Measurements from ENCODE around the gene RWDD4.

RWDD4 gene

DNA sequence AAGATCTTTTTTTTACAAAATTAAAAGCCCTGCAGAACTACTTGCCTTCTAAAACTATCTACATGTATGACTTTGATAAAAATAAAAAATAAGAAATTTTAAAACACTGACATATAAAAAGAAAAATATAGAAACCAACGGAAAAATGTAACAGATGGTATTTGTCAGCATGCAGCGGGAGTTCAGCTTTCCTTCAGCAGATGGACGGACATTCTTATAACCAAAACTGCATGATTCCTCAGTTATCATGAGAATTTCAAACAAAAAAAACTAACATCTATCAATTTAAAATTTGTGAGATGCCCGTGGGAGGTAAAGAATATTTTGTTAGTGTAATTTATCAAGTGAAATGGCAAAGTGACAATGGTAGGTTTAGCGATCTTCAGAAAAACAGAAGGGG lies 23.2 kb downstream of the RWDD4 start:
- DNase-seq (ENCODE audit: low spot score) = peak; percentile 67

DNA sequence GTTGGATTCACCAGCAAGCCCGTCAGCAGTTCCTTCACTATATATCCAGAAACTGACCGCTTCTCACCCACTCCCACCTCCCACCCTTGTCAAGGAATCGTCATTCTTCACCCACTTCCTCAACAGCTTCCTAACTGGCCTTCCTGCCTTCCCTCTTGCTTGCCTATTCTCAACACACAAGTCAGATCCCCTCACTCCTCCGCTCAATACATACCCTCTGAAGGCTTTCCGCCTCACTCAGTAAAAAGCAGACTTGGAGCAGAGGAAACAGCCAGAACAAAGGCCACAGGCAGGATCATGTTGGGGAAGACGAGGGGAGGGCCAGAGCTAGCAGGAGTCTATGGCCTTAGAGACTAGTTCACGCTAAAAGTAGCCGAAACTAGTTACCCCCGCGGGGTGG lies 23.7 kb downstream of the RWDD4 start:
- DNase-seq (ENCODE audit: low spot score) = peak; percentile 73

DNA sequence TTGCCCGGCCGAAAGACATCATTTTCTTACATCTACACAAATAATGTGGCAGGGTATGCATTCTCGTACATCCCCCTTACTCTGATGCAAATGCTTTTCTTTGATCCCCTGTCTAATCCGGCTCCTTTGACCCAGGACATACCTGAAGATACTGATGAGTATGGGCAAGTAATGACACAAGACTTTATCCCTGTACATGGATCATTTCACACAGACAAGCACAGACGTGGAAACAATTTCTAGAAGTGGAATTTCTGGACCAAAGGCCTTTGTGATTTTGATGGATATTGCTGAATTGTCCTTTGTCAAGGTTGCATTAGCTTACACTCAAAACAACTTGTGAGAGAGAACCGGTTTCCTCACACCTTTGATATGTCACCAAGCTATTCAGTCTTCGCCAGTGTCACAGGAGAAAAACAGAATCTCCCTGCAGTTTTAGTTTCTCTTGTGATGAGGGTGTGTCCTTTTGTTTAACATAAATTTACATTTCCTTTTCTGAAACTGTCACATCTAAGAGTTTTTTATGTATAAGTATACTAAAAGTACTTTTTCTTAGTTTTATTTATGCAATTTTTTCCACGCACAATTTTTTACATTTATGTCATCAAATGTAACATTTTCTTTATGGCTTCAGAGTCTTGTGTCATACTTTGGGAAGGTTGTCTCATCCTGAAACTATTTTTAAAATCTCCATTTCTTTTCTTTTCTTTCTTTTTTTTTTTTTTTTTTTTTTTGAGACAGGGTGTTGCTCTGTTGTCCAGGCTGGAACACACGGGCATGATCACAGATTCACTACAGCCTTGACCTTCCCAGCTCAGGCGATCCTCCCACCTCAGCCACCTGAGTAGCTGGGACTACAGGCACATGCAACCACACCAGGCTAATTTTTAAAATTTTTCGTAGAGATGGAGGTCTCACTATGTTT lies 25.2 kb downstream of the RWDD4 start:
- peak; percentile 25 for DNase-seq (ENCODE audit: low spot score)

DNA sequence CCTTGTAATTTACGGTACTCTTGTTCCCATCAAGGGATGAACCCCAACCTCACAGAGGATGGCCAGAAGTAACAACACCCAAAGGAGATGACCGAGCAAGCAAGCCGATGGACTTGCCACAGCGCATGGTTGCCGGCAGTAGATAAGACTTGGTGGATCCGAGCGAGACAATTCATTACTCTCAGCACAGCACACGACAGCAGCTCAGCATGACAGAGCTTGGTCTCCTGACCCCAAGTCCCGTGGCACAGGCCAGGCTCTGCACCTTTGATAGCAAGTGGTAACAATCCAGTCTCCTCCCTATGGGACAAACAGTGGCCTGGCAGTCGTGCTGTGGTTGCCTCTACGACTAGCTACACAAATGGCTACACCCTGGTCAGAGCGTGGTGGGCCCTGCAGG lies 26.3 kb downstream of the RWDD4 start:
- no peak for DNase-seq (ENCODE audit: low spot score)

DNA sequence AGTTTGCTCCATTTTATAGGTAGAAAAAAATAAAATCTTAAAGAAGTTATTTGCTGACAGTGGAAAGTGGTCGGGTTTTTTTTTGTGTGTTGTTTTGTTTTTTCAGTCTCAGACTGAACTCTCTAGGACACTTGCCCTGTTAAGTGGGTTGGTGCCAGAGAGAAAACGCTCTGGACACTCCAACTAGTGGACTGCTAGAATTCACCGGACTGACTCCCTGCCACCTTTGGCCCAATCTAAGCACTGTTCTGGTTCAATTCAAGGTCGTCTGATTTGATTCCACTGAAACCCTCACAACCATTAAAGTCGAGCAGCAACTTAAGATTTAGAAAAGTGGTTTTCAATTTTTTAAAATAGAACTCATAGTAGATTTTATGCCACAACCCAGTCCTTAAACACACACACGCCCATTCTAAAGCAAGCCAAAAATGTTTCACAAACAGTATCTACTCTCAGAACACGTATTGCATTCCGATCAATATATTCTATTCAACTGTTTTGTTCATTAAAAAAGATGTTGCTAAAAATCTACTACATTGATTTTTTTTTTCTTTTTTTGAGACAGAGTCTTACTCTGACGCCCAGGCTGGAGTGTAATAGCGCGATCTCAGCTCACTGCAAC lies 27.3 kb downstream of the RWDD4 start:
- no peak for DNase-seq (ENCODE audit: low spot score)

DNA sequence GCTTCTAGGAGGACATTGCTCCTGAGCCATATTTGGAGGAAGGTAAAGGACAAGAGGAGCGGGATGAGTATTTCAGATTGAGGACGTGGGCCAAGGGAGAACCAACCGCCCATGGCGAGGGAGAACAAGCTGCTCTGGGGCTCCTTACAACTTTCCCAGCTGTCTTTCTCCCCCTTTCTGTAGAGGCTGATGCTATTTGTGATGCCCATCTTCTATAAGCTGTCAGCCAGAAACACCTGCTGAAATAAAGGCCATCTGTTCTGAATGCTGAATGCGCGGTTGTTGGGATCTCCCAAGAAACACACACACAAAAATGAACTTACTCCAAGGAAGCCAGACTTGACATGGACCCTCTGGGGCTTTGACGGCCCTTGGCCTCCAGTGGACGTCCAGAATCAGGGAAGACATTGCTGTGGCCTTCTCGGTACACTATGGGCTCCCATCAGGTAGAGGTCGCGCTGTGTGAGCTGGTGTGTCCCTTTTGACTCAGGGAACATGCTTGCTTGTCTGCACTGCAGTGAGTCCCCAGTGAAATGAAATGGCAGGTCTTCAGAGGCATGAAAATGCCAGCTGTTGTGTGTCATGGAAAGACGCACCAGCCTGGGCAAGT lies 30.9 kb downstream of the RWDD4 start:
- peak; percentile 20 for DNase-seq (ENCODE audit: low spot score)

DNA sequence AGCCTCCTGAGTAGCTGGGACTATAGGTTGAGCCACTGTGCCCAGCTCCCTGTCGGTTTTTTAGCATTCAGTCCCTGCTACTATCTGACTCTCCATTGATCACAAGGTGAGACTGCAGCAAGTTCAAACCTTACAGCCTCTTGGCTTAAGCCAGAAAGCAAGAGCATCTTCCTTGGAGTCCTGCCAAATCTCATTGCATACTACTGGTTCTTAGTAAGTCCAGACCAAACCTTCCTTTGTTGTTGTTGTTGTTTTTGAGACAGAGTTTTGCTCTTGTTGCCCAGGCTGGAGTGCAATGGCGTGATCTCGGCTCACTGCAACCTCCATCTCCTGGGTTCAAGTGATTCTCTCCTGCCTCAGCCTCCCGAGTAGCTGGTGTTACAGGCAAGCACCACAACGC lies 31.7 kb downstream of the RWDD4 start:
- DNase-seq (ENCODE audit: low spot score) = peak; percentile 32

DNA sequence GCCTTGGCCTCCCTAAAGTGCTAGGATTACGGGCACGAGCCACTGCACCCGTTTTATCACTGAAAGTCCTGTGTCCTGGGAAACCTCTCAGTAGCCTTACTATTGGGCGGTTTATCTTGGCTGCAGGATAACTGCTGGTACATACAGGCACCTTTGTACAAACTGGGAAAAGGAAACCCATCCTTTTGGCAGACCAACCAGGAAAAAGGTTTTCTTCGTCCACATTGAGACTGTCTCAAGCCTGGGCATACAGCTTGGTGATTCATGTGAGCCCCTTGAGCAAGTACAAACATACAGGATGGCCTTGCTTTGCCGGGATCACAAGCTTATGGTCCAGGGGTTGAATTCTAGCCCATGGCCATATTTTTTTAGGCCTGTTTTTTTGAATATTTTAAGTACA lies 32.8 kb downstream of the RWDD4 start:
- DNase-seq (ENCODE audit: low spot score) = no peak

DNA sequence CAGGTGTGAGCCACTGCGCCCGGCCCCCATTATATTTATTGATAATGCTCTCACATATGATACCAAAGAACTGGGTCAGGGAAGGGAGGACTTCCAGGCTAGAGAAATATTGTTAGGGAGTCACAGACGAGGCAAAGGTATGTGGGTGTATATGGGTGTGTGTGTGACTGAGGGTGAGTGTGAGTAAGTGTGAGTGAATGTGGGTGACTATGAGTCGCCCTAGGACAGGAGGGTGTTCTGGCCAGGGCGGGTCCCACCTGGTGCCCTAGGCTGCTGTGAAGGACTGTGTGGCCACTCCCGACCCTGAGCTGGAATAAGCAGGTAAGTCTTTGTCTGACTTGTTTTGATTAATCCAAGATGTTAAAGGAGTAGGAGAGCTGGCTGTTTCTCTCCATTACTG lies 34.4 kb downstream of the RWDD4 start:
- no peak for DNase-seq (ENCODE audit: low spot score)

DNA sequence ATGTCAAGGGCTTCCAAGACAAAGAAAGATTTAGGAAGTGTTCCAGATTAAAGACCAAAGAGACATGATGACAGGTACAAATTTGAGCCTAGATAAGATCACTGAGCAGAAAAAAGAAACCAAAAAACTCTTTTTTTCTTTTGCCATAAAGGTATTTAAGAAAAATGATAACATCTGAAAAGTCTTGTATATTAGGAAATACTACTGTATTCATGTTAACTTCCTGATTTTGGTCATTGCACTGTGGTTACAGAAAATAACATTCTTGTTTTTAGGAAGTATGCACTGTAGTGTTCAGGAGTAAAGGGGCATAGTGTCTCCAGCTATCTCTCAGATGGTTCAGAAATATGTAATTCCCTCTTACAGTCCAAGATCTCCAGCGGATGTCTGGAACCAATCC lies 37.1 kb downstream of the RWDD4 start:
- no peak for DNase-seq (ENCODE audit: low spot score)

DNA sequence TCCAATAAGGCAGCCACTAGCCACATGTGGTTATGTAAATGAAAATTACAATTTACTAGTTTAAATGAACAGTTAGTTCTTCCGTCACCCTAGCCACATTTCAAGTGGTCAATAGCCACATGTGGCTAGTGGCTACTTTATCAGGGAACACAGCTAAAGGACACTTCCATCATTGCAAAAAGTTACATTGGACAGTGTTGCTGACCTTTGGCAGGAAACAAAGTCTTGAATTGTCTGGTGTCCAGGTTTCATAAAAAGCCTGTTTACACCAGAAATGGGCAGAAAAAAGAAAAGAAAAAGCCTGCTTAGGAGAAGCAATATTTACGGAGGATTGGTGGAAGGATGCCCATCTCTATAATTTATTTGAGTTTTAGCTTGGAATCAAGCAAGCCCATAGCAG lies 38.6 kb downstream of the RWDD4 start:
- no peak for DNase-seq (ENCODE audit: low spot score)

DNA sequence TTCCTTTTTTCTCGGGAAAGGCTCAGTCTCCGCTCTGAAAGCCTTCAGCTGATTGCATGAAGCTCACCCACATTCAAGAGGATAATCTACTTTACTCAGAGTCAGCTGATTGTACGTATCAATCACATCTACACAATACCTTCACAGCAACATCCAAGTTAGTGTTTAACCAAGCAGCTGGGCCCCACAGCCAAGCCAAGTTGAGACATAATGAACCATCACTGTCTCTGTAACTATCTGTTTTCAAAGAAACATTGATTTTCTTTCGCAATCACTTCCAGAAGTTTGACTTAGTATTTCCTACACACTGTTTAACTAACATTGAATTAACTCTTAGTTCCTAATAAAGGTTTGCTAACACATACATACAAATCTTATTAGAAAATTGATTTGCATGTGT lies 40.3 kb downstream of the RWDD4 start:
- no peak for DNase-seq (ENCODE audit: low spot score)

DNA sequence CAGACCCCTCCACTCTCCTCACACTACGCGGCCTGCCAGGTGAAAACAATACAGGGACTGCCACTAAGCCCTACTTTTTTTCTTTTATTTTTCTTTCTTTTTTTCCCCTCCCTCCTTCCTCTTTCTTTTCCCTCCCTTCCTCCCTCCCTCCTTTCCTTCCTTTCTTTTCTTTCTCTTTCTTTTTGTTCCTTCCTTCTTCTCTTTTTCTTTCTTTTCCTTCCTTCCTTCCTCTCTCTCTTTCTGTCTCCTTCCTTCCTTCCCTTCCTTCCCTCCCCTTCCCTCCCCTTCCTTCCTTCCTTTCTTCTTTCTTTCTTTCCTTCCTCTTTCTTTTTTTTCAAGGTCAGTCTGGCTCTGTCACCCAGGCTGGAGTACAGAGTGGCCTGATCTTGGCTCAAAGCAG lies 41.9 kb downstream of the RWDD4 start:
- no peak for DNase-seq (ENCODE audit: low spot score)

DNA sequence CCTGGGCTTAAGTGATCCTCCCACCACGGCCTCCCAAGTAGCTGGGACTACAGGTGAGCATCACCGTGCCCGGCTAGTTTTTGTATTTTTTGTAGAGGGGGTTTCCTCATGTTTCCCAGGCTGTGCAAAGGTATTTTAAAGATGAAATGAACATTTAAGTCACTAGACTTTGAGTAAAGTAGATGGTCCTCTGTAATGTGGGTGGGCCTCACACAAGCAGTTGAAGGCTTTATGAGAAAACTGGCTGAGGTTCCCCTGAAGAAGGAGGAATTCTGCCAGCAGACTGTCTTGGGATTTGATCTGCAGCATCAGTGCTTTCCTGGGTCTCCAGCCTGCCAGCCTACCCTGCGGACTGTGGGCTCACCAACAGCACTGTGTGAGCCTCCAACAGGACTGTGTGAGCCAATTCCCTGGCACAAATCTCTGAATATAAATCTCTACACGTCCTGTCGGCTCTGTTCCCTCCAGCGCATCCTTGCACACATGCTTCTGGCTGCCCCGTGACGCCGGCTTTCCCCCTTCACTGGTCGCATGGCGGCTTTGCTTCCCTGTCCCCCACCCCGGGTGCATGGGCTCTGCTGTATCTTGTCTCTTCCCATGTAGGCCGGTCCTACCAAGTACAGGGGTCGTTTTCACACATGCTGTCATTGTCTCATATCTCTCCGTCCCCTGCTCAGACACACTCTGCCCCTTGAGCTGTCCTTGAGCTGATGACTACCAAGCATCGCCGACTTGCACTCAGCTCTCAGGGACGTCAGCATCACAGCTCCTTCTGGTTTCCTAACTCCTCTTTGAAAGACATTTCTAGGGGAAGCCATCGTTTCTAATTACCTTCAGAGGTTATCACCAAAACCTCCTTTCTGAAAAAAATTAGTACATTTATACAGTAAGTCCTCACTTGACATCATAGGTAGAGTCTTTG lies 46.4 kb downstream of the RWDD4 start:
- DNase-seq (ENCODE audit: low spot score) = no peak

DNA sequence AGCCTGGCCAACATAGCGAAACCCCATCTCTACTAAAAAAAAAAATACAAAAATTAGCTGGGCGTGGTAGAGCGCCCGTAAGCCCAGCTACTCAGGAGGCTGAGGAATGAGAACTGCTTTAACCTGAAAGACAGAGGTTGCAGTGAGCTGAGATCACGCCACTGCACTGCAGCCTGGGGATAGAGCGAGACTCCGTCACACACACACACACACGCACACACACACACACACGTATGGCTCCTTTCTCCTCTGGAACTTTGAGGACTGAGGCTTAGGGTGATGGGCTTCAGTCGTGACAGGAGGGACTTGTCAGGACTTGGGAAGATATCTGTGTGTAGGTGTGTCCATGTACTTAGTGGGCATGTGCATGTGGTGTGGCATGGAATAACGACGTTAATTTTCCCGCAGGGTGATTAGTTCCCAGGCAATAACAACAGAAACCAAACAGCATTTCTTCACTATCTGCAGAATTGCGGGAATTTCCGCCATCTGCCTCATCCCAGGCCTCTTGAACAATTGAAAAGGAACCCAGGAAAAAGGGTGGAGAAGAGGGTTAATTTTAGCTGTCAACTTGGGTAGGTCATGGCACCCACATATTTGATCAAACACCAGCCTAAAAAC lies 47.7 kb downstream of the RWDD4 start:
- DNase-seq (ENCODE audit: low spot score) = no peak

DNA sequence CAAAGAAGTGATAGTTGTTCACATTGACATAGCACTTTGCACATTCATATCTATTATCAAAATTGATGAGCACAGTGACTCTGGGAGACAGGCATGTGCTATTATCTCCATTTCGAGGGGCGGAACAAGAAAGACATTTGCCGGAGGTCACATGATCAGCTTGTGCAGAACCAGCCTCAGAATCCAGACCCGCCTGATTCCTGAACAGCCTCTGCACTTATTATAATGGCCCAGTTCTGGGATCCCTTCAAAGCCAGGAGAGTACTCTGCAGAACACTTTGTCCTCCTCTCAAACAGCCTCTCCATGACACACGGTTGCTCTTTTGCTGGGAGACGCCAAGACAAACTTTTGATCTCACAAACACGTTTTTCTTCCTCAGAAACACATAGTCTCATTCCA lies 48.4 kb downstream of the RWDD4 start:
- no peak for DNase-seq (ENCODE audit: low spot score)

DNA sequence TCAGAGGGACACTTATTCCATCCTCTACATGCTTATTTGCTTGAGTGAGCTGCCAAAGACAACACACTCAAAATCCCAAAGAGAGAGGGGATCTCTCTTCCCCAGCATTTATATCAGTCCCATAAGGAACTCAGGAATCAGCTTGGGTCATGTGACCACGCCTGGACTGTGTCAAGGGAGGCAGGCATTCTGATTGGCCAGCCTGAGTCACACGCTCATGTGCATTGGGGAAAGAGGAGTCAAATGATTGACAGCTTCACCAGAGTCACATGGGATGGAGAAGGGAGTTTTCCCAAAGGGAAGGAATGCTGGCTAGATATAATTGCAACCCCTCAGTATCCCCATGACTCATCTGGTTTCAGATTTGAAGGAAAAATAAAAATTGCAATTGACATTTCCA lies 49.0 kb downstream of the RWDD4 start:
- DNase-seq (ENCODE audit: low spot score) = no peak

DNA sequence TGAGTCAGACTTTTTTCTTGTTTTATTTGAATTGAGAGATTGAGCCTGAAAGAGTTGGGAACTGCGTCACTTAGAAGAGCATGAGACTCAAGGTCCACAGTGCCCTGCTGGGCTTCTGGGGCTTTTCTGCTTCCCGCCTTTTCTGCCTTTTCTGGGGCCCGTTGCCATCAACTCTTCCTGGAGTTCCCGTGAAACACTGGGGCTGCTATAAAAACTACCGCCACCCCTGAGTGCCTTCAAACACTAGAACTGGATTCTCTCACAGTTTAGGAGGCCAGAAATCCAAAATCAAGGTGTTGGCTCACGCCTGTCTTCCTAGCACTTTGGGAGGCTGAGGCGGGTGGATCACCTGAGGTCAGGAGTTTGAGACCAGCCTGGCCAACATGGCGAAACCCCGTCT lies 49.8 kb downstream of the RWDD4 start:
- DNase-seq (ENCODE audit: low spot score) = no peak

DNA sequence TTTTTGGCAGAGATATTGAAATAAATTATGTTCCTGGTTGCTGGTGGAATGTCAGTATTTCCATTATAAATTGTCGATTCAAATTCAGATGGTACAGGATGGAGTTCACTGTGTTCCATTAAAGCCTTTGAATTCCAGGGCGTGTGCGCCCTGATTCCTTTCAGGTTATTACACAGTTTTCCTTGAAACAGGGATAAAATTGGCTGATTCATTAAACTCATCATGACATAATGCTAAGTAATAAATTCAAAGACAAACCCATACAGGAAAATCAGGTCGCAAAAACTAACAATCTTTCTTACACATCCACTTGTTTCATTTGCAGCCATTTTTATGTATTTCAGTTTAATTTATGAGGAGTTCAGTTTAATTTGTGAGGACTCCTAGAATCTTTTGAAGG lies 51.1 kb downstream of the RWDD4 start:
- DNase-seq (ENCODE audit: low spot score) = no peak

DNA sequence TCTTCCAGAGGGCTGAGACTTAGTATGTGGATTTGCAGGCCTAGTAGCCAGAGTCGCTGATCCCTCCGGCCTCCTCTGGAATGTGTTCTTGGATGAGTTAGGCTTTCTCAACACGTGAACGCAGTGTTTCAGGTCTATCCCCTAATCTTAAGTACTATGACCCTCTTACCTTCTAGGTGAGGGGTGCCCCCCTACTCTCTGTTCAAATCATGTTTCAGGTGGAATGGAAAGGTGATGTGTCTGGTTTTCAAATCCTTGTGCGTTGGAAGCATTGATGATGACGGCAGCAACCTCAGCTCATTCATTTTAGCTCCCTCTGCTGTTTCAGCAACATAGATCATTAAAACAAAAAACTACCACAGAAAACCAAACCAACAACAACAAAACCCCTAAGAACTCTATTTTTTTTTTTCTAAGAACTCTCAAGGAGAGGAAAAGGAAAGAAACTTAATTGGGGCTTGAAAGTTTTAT lies 56.4 kb downstream of the RWDD4 start:
- peak; percentile 38 for DNase-seq (ENCODE audit: low spot score)

DNA sequence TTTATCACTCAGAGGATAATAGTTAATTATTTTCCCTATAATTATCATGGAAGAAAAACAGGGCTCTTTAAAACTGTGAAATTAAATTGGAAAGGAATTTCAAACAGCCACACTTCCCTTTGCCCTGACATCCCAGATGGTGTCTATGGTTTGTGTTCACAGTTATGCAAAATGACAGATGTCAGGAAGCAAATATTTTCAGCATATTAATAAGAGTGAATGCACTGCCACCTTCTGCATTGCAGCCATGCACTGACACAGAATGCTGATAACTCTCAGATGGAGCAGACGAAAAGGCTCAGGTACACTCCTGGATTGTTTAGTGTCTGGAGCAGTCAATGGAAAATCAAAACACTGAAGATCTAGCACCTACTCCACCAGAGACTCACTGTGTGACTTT lies 57.6 kb downstream of the RWDD4 start:
- peak; percentile 78 for DNase-seq (ENCODE audit: low spot score)
